Right lobe of liver (tissue), 6 donors: ENCODE results near the gene ERCC2. TPM values are rescaled to one million over a fixed set of nuclear protein-coding genes. Genes with fewer than 3 reads are reported as not detected.

Experiments used
- ATAC-seq, 4 donors: fragments of 200-7000 bp; cut with Tn5 transposase; one replicate each; pipeline ENCODE4 v1.9.1; 2020; ENCODE audit warnings: mild to moderate bottlenecking in 4 of 4, moderate library complexity in 4 of 4
- DNase-seq, 3 donors: peaks; one replicate each; pipeline ENCODE4 v3.0.0-alpha.2; 2020
- H3K27ac ChIP-seq, 3 donors: fragments of 200-600 bp; one replicate each; pipeline ENCODE4 v1.8.0; 2022
- H3K27me3 ChIP-seq, 2 donors: fragments of 200-600 bp; one replicate each; pipeline ENCODE4 v1.8.0; 2022
- H3K36me3 ChIP-seq, 4 donors: fragments of 200-600 bp; sonication (generic) in 1 of 4; one replicate each; pipeline versions ENCODE4 v1.5.1 to v1.8.0; 2017 to 2022; ENCODE audit warnings: control low read depth in 1 of 4
- H3K4me1 ChIP-seq, 4 donors: fragments of 200-600 bp; sonication (generic) in 1 of 4; one replicate each; pipeline versions ENCODE4 v1.5.1 to v1.8.0; 2017 to 2022; ENCODE audit warnings: control low read depth in 1 of 4
- H3K4me3 ChIP-seq, 3 donors: fragments of 200-600 bp; one replicate each; pipeline ENCODE4 v1.8.0; 2022
- H3K9me3 ChIP-seq, 4 donors: fragments of 200-600 bp; sonication (generic) in 1 of 4; one replicate each; pipeline versions ENCODE4 v1.5.1 to v1.8.0; 2017 to 2022; ENCODE audit warnings: control low read depth in 1 of 4
- POLR2A ChIP-seq: fragments of 450-650 bp; IDR thresholded peaks from one replicate; pipeline ENCODE4 v1.6.1; 2017; ENCODE audit warnings: antibody characterized with exemption, mild to moderate bottlenecking
- WGBS: methylation state at CpG from one replicate; pipeline ENCODE4 v1.1.6; 2018; ENCODE audit warnings: low coverage, low lambda C conversion rate; ENCODE audit not compliant: insufficient coverage; ENCODE audit errors: missing lambda C conversion rate; 5-methylcytosine and 5-hydroxymethylcytosine counted together
- intact Hi-C, 2 donors: fragments of 100-400 bp; cut with DNase I; formaldehyde crosslinking; loops; one replicate each; pipeline versions ENCODE4 v1.11.2 to v1.14.1; 2022
- total RNA-seq, 6 experiments: library from RNA; depleted of rRNA in 2 of 6; stranded (reverse); fragments of >200 nt in 2 of 6; fragmentation: NEBNext Ultra II Directional in 3 of 6; extraction: Animal tissue kit (Norgen Biotek cat#: 25700) in 3 of 6; gene quantifications; one replicate each; pipeline versions ENCODE4 v1.1.0 to v1.2.4, GENCODE V29; 2016 to 2023
- TF ChIP-seq, protein P1 (sequence below), 4 donors: fragments of 200-600 bp in 3 of 4; fragments of 450-650 bp in 1 of 4; IDR thresholded peaks; one replicate each; pipeline versions ENCODE4 v1.5.1 to v1.8.0; 2016 to 2022; ENCODE audit warnings: antibody characterized with exemption in 4 of 4, mild to moderate bottlenecking in 2 of 4
- donor health status: DM: no; HTN: yes; CAD: no.
- donor health status: DM: no; HTN: no; CAD: no.
- donor health status: DM: no; HTN: no; CAD: no.
- donor health status: DM: no; HTN: yes; CAD: no.
- donor health status: DM: no; HTN: yes; CAD: no.

The ERCC2 gene
- total RNA-seq, 6 experiments from 2014 or later = 9.8 to 13.7 (median 11.3) TPM

DNA sequence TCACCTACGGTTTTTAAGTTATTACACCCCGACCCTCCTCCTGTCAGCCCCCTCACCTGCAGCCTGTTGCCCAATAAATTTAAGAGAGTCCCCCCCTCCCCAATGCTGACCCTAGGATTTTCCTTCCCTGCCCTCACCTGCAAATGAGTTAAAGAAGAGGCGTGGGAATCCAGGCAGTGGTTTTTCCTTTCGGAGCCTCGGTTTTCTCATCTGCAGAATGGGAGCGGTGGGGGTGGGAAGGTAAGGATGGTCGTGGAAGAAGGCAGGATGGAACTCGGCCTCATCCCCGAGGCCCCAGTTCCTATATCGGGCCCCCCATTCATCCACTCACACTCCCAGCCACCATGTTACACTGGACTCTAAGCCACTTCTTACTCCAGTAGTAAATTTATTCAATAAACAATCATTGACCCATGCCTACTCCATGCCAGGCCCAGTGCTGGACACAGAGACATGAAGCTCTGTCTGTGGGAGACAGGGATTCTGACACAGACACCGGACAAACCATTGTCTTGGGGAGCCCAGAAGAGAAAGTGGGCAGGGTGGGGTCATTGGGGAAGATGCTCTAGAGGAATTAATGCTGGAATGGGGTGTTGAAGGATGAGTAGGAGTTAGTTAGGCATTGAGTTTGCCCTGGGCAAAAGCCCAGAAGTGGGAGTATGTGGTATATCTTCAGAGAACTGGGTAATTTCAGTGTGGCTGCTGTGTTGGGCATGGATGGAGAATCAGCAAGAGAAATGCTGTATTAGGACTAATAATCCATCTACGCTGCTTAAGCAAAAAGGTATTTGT is 66.9 kb downstream of the ERCC2 start:
- ATAC-seq = no peak
- H3K4me1 ChIP-seq = peaks cover 0 to 8% (median 3%) of the 10 kb centered on the region in 4 donors
- no peak for DNase-seq
- no peaks in the 10 kb centered on the region for H3K27me3 ChIP-seq
- H3K4me3 ChIP-seq = no peak overlapping the region
- TF ChIP-seq, protein P1, sequence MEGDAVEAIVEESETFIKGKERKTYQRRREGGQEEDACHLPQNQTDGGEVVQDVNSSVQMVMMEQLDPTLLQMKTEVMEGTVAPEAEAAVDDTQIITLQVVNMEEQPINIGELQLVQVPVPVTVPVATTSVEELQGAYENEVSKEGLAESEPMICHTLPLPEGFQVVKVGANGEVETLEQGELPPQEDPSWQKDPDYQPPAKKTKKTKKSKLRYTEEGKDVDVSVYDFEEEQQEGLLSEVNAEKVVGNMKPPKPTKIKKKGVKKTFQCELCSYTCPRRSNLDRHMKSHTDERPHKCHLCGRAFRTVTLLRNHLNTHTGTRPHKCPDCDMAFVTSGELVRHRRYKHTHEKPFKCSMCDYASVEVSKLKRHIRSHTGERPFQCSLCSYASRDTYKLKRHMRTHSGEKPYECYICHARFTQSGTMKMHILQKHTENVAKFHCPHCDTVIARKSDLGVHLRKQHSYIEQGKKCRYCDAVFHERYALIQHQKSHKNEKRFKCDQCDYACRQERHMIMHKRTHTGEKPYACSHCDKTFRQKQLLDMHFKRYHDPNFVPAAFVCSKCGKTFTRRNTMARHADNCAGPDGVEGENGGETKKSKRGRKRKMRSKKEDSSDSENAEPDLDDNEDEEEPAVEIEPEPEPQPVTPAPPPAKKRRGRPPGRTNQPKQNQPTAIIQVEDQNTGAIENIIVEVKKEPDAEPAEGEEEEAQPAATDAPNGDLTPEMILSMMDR (IDR thresholded peaks at IDR 0.05) = no peak
- no peak for TF ChIP-seq POLR2A
- intact Hi-C loops = no loop called here
- WGBS = 93% methylated on average over 8 of the region's 12 CpGs
- H3K9me3 ChIP-seq = no peaks in the 10 kb centered on the region
- no peaks in the 10 kb centered on the region for H3K36me3 ChIP-seq
- H3K27ac ChIP-seq = no peak overlapping the region

GRCh38 chr19:45302416-45302815 is 68.0 kb downstream of the ERCC2 start:
- WGBS = 89% methylated on average over 5 of the region's 27 CpGs

More at GRCh38 chr19:45302416-45302815, 68.0 kb downstream of the ERCC2 start:
- no peak for TF ChIP-seq POLR2A
- TF ChIP-seq, protein P1 (IDR thresholded peaks at IDR 0.05) = no peak
- ATAC-seq = no peak
- no peaks in the 10 kb centered on the region for H3K36me3 ChIP-seq
- H3K27me3 ChIP-seq = no peaks in the 10 kb centered on the region
- peaks cover 0 to 8% (median 3%) of the 10 kb centered on the region in 4 donors for H3K4me1 ChIP-seq
- intact Hi-C loops = no loop called here
- H3K4me3 ChIP-seq = no peak overlapping the region
- H3K27ac ChIP-seq = no peak overlapping the region
- no peaks in the 10 kb centered on the region for H3K9me3 ChIP-seq
- DNase-seq = no peak

Other genes starting within 250 kb of the ERCC2 start
- under 1 TPM in 1 of 6 experiments, not detected in 5; 0.06 TPM for gene NKPD1, start 209.6 kb downstream of the ERCC2 start, total RNA-seq
- 10 to 100 TPM; 13.1 to 33.3 (median 23.7) TPM for gene TRAPPC6A, start 192.3 kb downstream of the ERCC2 start, total RNA-seq
- gene BLOC1S3, start 191.8 kb downstream of the ERCC2 start, total RNA-seq = 10 to 100 TPM in 1 of 6 experiments, 1 to 10 TPM in 5; 4.7 to 17.0 (median 6.1) TPM
- 1 to 10 TPM; 1.8 to 6.9 (median 4.4) TPM for gene EXOC3L2, start 125.2 kb downstream of the ERCC2 start, total RNA-seq
- 10 to 100 TPM; 14.2 to 23.5 (median 17.5) TPM for gene MARK4, start 119.3 kb downstream of the ERCC2 start, total RNA-seq
- gene CKM, start 47.7 kb downstream of the ERCC2 start, total RNA-seq = 10 to 100 TPM in 1 of 6 experiments, 1 to 10 TPM in 2, under 1 TPM in 2, not detected in 1; 0.42 to 25.6 (median 1.1) TPM
- under 1 TPM in 2 of 6 experiments, not detected in 4; 0.22 to 0.26 TPM for gene KLC3, start 29.8 kb downstream of the ERCC2 start, total RNA-seq
- 10 to 100 TPM in 4 of 6 experiments, 1 to 10 TPM in 2; 6.9 to 22.9 (median 14.6) TPM for gene PPP1R13L, start 34.5 kb upstream of the ERCC2 start, total RNA-seq
- 1 to 10 TPM; 1.3 to 4.5 (median 3.2) TPM for gene POLR1G, start 36.1 kb upstream of the ERCC2 start, total RNA-seq
- gene ERCC1, start 53.3 kb upstream of the ERCC2 start, total RNA-seq = 10 to 100 TPM; 19.2 to 29.4 (median 22.6) TPM
- gene FOSB, start 97.4 kb upstream of the ERCC2 start, total RNA-seq = 1 to 10 TPM in 1 of 6 experiments, under 1 TPM in 5; 0.19 to 1.2 (median 0.44) TPM
- gene RTN2, start 126.5 kb upstream of the ERCC2 start, total RNA-seq = 1 to 10 TPM; 1.5 to 7.2 (median 2.9) TPM
- 1 to 10 TPM in 2 of 6 experiments, under 1 TPM in 3, not detected in 1; 0.32 to 2.0 (median 0.51) TPM for gene PPM1N, start 127.9 kb upstream of the ERCC2 start, total RNA-seq
- gene VASP, start 136.9 kb upstream of the ERCC2 start, total RNA-seq = 10 to 100 TPM; 19.4 to 64.1 (median 30.6) TPM
- 10 to 100 TPM in 2 of 6 experiments, 1 to 10 TPM in 4; 6.7 to 18.1 (median 8.1) TPM for gene OPA3, start 214.2 kb upstream of the ERCC2 start, total RNA-seq
- 1 to 10 TPM in 4 of 6 experiments, under 1 TPM in 2; 0.83 to 3.1 (median 1.3) TPM for gene GPR4, start 231.6 kb upstream of the ERCC2 start, total RNA-seq